ENCODE results near the gene ZNF76. TPM values are rescaled to one million over a fixed set of nuclear protein-coding genes. Genes with fewer than 3 reads are reported as not detected.
A peak's percentile ranks its signal among the peaks of the same experiment; 100 is the strongest.

The ZNF76 gene
- total and polyA plus RNA-seq, 9 of the 15 experiments (the other 6 are each of a cell fraction or from before 2014, with no cell fraction given), result 1.2 to 17.8 (median 10.7) TPM

GRCh38 chr6:35248965-35249364, 10.6 kb upstream of the ZNF76 start:
- POLR2A ChIA-PET, result interaction anchor here (0.8 to 1.3 kb wide), 3 partner anchors 9 to 36 kb away, joined by 4 to 5 read pairs (median 5); partner anchors contain the start of gene ZNF76
- H3K4me1 ChIP-seq (replicated peaks in 1 of 2; ENCODE audit: control insufficient read depth in 2 of 2, insufficient read depth in 2 of 2, low read length in 2 of 2), result peaks cover 6 to 19% of the 10 kb centered on the region in 2 experiments; a peak in 4 of 5 replicates
- DNase-seq (ENCODE audit: extremely low read depth in 1 of 4, low spot score in 3 of 4) (no peak), FAIRE-seq (no peak), ATAC-seq (no peak; the same call in 2 of the 3 replicates)
- H3K9me3 ChIP-seq (replicated peaks; ENCODE audit: control insufficient read depth, insufficient read depth, low read depth, low read length), result no peaks in the 10 kb centered on the region
- H3K36me3 ChIP-seq (ENCODE audit: control insufficient read depth, insufficient read depth, low read length), result peaks cover 22% of the 10 kb centered on the region; the same call in 1 of the 3 replicates
- in situ Hi-C loops (cut with MboI) (no loop called here), intact Hi-C loops (cut with micrococcal nuclease) (no loop called here)
- BruUV-seq (replicated peaks), result no TSS peak
- no peaks in the 10 kb centered on the region for H4K20me1 ChIP-seq (replicated peaks; ENCODE audit: control insufficient read depth, insufficient read depth, low read length)
- no peak overlapping the region for H3K4me3 ChIP-seq
- peak overlapping the region; percentile 27; the same call in 1 of the 2 replicates for H2AFZ ChIP-seq (ENCODE audit: low read depth, low read length)
- peak overlapping the region; percentile 45; the same call in 1 of the 3 replicates for H3K27ac ChIP-seq (ENCODE audit: extremely low read depth, low read depth, low read length)
- peaks cover 2% of the 10 kb centered on the region; the same call in 1 of the 3 replicates for H3K79me2 ChIP-seq (ENCODE audit: control insufficient read depth, insufficient read depth, low read length)
- H3K4me2 ChIP-seq (ENCODE audit: insufficient read depth, low read length), result no peak overlapping the region
- H3K9ac ChIP-seq (ENCODE audit: insufficient read depth in 1 of 2, low read depth in 2 of 2, low read length in 2 of 2), result peak overlapping the region in 1 of 2 experiments; percentile 8; a peak in 2 of 4 replicates
- H3K9me1 ChIP-seq (ENCODE audit: control insufficient read depth, insufficient read depth, low read length), result no peaks in the 10 kb centered on the region
- CTCF ChIA-PET (ENCODE audit: low intra/inter-chr PET ratio), result no interaction called here
- H3K27me3 ChIP-seq (ENCODE audit: control insufficient read depth in 2 of 2, insufficient read depth in 2 of 2, low read length in 2 of 2), result no peaks in the 10 kb centered on the region
- WGBS (ENCODE audit: insufficient coverage, low coverage, missing lambda C conversion rate), result 57% methylated on average over 3 of the region's 3 CpGs
- TF ChIP-seq ZNF639 (CRISPR knock-in tag; conservative IDR thresholded peaks at IDR 0.05 in 1 of 2, IDR thresholded peaks at IDR 0.05 in 1 of 2) (no peak), ZNF24 (IDR thresholded peaks at IDR 0.05) (no peak), MXD1 (CRISPR knock-in tag; IDR thresholded peaks at IDR 0.05; ENCODE audit: borderline replicate concordance, poor library complexity, severe bottlenecking) (no peak), ZNF79 (CRISPR knock-in tag; IDR thresholded peaks at IDR 0.05; ENCODE audit: low read depth) (no peak), MTA2 (IDR thresholded peaks at IDR 0.05; ENCODE audit: low read depth) (no peak), BCL6 (CRISPR knock-in tag; IDR thresholded peaks at IDR 0.05) (no peak)
- TF ChIP-seq, protein P1, sequence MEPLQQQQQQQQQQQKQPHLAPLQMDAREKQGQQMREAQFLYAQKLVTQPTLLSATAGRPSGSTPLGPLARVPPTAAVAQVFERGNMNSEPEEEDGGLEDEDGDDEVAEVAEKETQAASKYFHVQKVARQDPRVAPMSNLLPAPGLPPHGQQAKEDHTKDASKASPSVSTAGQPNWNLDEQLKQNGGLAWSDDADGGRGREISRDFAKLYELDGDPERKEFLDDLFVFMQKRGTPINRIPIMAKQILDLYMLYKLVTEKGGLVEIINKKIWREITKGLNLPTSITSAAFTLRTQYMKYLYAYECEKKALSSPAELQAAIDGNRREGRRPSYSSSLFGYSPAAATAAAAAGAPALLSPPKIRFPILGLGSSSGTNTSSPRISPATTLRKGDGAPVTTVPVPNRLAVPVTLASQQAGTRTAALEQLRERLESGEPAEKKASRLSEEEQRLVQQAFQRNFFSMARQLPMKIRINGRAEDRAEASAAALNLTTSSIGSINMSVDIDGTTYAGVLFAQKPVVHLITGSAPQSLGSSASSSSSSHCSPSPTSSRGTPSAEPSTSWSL (CRISPR knock-in tag; IDR thresholded peaks at IDR 0.05; ENCODE audit: borderline replicate concordance), result no peak
- TF ChIP-seq, protein P2, sequence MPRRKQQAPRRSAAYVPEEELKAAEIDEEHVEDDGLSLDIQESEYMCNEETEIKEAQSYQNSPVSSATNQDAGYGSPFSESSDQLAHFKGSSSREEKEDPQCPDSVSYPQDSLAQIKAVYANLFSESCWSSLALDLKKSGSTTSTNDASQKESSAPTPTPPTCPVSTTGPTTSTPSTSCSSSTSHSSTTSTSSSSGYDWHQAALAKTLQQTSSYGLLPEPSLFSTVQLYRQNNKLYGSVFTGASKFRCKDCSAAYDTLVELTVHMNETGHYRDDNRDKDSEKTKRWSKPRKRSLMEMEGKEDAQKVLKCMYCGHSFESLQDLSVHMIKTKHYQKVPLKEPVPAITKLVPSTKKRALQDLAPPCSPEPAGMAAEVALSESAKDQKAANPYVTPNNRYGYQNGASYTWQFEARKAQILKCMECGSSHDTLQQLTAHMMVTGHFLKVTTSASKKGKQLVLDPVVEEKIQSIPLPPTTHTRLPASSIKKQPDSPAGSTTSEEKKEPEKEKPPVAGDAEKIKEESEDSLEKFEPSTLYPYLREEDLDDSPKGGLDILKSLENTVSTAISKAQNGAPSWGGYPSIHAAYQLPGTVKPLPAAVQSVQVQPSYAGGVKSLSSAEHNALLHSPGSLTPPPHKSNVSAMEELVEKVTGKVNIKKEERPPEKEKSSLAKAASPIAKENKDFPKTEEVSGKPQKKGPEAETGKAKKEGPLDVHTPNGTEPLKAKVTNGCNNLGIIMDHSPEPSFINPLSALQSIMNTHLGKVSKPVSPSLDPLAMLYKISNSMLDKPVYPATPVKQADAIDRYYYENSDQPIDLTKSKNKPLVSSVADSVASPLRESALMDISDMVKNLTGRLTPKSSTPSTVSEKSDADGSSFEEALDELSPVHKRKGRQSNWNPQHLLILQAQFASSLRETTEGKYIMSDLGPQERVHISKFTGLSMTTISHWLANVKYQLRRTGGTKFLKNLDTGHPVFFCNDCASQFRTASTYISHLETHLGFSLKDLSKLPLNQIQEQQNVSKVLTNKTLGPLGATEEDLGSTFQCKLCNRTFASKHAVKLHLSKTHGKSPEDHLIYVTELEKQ (CRISPR knock-in tag; IDR thresholded peaks at IDR 0.05), result no peak
- TF ChIP-seq, protein P3, sequence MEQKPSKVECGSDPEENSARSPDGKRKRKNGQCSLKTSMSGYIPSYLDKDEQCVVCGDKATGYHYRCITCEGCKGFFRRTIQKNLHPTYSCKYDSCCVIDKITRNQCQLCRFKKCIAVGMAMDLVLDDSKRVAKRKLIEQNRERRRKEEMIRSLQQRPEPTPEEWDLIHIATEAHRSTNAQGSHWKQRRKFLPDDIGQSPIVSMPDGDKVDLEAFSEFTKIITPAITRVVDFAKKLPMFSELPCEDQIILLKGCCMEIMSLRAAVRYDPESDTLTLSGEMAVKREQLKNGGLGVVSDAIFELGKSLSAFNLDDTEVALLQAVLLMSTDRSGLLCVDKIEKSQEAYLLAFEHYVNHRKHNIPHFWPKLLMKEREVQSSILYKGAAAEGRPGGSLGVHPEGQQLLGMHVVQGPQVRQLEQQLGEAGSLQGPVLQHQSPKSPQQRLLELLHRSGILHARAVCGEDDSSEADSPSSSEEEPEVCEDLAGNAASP (IDR thresholded peaks at IDR 0.05), result no peak
- TF ChIP-seq, protein P4, sequence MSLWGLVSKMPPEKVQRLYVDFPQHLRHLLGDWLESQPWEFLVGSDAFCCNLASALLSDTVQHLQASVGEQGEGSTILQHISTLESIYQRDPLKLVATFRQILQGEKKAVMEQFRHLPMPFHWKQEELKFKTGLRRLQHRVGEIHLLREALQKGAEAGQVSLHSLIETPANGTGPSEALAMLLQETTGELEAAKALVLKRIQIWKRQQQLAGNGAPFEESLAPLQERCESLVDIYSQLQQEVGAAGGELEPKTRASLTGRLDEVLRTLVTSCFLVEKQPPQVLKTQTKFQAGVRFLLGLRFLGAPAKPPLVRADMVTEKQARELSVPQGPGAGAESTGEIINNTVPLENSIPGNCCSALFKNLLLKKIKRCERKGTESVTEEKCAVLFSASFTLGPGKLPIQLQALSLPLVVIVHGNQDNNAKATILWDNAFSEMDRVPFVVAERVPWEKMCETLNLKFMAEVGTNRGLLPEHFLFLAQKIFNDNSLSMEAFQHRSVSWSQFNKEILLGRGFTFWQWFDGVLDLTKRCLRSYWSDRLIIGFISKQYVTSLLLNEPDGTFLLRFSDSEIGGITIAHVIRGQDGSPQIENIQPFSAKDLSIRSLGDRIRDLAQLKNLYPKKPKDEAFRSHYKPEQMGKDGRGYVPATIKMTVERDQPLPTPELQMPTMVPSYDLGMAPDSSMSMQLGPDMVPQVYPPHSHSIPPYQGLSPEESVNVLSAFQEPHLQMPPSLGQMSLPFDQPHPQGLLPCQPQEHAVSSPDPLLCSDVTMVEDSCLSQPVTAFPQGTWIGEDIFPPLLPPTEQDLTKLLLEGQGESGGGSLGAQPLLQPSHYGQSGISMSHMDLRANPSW (CRISPR knock-in tag; IDR thresholded peaks at IDR 0.05), result no peak

All from K562 (cell line).